Myocyte (in vitro differentiated cells): ENCODE measurements around the gene PKP3. TPM values are rescaled to one million over a fixed set of nuclear protein-coding genes. Genes with fewer than 3 reads are reported as not detected.
A peak's percentile ranks its signal among the peaks of the same experiment; 100 is the strongest.

Source experiments
- DNase-seq: peaks from one replicate; pipeline ENCODE4 v3.0.0-alpha.2; 2012; ENCODE audit warnings: low read depth
- total RNA-seq: library from RNA; depleted of rRNA; stranded (reverse); fragments of >200 nt; gene quantifications from 2 replicates; pipeline ENCODE4 v1.2.3, GENCODE V29; 2014

The PKP3 gene
- total RNA-seq, 1 donor from 2014 or later, result 1.4 TPM

DNA sequence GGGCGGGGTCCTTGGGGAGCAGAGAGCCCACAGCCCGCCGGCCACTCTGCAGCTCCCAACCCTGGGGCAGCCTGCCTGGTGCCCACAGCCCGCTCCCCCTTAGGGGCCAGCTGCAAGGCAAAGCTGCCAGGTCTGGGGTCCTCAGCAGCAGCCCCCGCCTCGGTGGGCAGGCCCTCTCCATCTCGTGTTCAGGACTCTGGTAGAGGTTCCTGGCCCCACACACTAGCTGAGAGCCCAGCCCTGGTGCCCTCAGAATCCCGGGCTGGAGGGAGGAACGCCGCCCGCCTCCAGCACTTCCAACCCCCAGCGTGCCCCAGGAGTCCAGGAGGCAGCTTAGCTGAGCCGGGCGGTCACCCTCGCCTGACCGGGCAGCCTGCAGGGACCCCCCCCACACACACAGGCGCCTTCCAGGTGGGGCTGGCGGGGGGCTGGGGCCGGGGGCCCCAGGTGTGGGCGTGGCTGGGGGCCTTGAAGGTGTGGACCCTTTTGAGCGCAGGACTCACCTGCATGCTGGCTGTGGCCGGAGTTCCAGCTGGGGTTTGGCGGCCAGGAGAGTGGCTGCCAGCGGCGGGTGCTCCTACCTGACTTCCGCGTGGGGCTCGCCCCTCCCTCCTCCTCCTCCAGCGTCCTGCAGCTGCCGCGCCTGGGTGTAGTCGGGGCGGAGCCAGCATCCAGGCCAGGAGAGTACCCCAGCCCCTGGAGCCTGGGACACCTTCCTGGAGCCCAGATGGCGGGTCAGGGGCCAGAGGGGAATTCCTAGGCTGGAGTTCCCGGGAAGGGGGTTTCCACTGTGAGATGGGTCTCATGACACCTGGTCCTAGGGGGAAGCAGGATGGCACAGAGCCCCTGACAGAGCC lies 47.6 kb downstream of the PKP3 start, which contains the start of gene ANO9:
TSS of gene ANO9 (minus strand) at position 594 of the 857 bp plus-strand sequence. CDS start at position 509, 85 bp downstream.
- DNase-seq, result no peak

GRCh38 chr11:442611-443081 lies 48.6 kb downstream of the PKP3 start:
- DNase-seq, result no peak

- DNase-seq, result peak; percentile 64
Observed at GRCh38 chr11:443542-444199, 49.7 kb downstream of the PKP3 start.

- DNase-seq, result peak; percentile 53
Observed at GRCh38 chr11:444396-445144, 50.6 kb downstream of the PKP3 start.

DNA sequence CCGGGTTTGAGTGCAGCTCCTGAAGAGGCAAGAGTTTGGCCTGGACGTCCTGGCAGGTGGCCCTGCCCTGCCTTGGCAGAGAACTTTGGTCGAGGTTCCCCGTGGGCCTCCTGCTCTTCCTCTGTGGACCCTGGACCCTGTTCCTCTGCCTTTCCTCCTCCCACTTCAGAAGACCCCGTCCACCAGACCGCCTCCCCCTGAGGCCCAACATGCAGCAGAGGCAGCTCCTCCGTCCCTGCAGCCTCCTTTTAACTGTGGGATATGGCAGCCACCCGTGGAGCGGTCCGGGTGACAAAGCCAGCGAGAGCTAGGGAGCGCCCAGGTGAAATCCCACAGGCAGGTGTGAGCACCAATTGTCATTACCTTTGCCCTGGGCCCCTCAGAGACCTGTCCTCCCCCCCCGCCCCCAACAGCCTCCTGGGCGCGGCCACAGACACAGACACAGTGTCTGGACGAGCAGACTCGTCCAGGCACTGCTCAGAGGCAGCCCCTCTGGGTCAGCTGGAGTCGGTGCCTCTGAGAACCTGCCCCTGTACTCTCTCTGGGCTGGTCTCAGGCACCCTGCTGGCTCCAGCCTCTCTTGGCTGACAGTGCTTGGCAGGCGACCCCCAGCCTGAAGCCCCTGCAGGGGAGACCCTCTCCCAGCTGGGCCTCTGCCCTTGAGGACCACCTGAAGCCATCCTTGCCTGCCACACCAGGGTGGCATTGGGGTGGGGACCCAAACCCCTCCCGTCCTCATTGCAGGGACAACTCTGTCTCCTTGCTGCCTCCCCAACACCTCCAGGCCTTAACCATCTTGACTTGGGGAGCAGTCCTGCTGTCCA lies 52.0 kb downstream of the PKP3 start:
- DNase-seq, result no peak

DNA sequence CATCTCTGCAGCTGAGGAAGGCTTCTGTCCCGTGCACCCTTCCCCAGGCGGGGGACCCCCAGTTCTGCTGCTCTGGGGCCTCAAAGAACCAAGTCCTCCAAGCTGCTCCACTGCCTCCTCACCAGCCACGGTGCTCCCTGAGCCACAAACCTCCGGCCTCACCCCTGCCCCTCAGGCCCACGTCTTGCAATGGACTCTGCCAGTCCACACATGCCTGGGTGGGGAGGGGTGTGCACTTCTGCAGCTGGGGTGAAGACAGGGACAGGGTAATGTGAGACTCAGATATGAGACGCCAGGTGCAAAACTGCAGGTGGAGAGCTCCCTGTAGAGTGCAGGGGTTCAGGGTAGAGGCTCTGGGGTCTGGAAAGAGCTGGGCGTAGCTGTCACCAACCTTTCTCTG lies 52.9 kb downstream of the PKP3 start:
- peak; percentile 60 for DNase-seq

GRCh38 chr11:447923-448731 lies 54.1 kb downstream of the PKP3 start:
- peak; percentile 92 for DNase-seq

- DNase-seq, result peak; percentile 97
Observed at GRCh38 chr11:449889-450808, 56.1 kb downstream of the PKP3 start, which contains the start of gene PTDSS2. Gene PTDSS2 (plus strand): TSS chr11:450279. CDS start chr11:450456, 177 bp downstream.

DNA sequence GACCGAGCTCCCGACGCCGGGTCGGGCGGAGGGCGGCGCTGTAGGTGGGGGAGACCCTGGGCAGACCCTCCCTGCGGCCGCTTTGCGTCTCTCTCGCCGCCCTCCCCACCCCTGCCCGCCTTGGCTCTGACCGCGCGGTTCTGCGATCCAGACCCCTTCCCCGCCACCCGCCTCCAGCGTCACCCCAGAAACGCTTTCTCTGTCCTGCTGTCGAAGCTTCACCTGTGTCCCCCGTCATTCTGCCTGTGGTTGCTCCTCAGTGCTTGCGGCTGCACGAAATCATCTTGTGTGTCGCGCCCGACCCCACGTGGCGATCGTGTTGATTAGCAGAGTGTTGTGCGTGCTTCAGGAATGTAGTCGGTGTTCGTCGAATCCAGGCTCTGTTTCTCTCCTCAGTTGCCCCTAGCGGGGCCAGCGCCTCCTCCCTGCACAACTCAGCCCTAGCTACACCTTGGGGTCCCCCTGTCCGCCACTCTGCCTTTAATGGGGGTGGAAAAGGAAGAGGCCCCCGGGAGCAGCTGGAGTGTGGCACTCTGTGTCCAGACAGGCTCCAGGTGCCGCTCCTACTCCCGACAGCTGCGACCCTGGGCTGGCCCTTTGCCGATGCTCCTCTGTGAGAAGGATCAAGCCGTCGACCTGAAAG lies 56.9 kb downstream of the PKP3 start:
- peak; percentile 76 for DNase-seq

DNA sequence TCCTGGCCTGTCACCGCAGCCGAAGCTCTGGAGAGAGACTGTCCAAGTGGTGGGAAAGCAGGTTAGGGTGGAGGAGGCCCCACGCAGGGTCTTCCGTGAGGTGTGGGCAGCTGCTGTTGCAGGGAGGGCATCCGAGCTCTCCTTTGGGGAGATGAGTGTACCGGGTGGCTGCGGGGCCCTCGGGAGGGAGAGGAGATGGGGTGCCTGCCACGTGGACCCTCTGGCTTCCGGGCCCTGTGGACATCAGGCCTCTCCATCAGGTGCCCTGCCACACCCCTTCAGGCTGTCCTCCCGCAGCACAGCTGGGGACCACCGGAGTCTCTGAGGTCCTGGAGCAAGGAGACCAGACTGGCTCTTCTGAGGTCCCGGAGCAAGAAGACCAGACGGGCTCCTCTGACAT lies 57.7 kb downstream of the PKP3 start:
- no peak for DNase-seq

GRCh38 chr11:452203-452744 lies 58.3 kb downstream of the PKP3 start:
- DNase-seq, result no peak

DNA sequence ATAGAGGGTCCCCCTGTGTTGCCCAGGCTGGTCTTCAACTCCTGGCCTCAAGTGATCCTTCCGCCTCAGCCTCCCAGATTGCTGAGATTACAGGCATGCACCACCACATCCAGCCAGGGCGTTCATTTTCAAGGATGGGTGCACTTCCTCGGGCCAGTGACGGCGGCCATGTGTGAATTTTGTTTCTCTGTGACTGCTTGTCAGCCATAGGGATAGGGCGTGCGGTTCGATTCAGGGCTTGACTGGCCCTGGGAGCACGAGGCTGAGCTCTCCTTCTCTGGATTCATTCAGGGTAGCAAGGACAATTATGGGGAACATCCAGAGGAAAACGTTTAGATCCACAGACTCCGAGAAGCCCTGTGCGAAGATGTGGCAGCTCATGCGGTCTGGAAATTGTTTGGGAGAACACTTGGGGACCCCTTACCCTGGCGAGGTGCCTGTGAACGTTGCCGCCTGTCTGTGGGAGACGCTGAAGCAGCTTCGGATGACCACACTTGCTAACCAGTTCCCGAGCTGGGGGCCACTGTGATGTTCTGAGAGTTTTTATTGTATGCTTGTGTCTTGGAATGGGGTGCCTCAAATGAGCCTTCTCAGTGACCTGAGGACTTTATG lies 59.0 kb downstream of the PKP3 start:
- DNase-seq, result no peak

GRCh38 chr11:453564-453963 lies 59.6 kb downstream of the PKP3 start:
- no peak for DNase-seq

DNA sequence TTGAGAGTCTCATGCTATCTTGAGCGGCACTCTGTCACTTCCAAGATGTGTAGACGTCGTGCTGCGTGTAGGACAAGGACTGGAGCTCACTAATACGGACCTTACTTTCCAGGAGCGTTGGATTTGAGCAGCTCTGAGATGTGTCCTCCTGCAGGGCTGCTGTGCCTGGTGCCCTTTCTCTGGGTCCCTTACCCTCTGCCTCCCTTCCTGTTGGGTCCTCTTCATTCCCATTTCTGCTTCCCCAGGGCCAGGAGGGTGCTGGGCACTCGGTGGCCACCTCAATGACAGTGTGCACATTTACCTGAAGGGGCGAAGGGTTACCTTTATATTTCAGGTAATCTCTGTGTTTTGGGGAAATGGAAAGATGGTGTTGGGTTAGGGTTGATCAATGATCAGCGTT lies 60.0 kb downstream of the PKP3 start:
- no peak for DNase-seq
